ENCODE results near the gene AUH.

Gene AUH

DNA sequence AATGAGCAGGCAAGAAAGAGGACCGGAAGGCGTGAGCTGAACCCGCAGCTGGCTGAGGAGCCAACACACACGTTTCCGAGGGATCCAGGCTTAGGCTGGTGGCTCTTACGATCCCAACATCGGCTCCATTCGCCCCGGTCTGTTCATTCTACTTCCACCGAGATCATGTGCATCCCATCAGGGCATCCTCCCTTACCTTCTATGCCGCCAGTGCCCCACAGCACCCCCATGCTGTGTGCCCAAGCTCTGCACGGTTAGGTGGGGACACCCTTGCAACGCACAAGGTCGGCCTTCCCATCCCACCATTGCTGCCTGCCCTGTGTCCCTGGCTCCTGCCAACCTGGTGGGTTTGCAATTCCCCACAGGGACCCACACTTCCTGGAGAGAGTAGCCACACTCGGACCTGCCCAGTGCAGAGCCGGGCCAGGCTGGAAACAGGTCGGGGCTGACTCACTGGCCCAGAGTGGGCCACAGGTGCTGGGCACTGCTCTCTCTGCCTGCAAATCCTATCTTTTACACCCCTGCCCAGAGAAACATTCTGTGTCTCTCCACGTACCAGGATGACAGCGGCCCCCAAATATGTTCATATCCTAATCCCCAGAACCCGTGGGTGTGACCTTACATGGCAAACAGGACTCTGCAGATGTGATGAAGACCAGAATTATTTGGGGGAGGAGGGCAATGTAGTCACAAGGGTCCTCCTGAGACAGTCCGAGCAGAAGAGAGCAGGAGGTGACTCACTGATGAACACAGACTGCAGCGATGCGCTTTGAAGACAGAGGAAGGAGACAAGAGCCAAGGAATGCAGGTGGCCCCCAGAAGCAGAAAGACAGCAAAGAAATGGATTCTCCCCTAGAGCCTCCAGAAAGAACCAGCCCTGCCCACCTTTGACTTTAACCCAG lies 182.2 kb downstream of the AUH start:
- Histone ChIP-seq H3K9me3 (ENCODE audit: control insufficient read depth in 2 of 2, low read length in 2 of 2) (no peaks in the 10 kb centered on the region), H3K4me1 (ENCODE audit: control insufficient read depth in 2 of 2, insufficient read depth in 2 of 2, low read length in 2 of 2) (peaks cover 8 to 12% of the 10 kb centered on the region in 2 donors), H3K4me3 (ENCODE audit: low read length in 2 of 2) (no peak overlapping the region), H3K9ac (ENCODE audit: low read depth in 1 of 2, low read length in 2 of 2) (no peak overlapping the region), H3K27ac (ENCODE audit: low read depth in 2 of 2, low read length in 2 of 2) (no peak overlapping the region), H3K27me3 (ENCODE audit: control insufficient read depth in 2 of 2, insufficient read depth in 2 of 2, low read length in 2 of 2) (no peaks in the 10 kb centered on the region), H3K36me3 (ENCODE audit: control insufficient read depth in 2 of 2, insufficient read depth in 2 of 2, low read length in 2 of 2) (no peaks in the 10 kb centered on the region)

DNA sequence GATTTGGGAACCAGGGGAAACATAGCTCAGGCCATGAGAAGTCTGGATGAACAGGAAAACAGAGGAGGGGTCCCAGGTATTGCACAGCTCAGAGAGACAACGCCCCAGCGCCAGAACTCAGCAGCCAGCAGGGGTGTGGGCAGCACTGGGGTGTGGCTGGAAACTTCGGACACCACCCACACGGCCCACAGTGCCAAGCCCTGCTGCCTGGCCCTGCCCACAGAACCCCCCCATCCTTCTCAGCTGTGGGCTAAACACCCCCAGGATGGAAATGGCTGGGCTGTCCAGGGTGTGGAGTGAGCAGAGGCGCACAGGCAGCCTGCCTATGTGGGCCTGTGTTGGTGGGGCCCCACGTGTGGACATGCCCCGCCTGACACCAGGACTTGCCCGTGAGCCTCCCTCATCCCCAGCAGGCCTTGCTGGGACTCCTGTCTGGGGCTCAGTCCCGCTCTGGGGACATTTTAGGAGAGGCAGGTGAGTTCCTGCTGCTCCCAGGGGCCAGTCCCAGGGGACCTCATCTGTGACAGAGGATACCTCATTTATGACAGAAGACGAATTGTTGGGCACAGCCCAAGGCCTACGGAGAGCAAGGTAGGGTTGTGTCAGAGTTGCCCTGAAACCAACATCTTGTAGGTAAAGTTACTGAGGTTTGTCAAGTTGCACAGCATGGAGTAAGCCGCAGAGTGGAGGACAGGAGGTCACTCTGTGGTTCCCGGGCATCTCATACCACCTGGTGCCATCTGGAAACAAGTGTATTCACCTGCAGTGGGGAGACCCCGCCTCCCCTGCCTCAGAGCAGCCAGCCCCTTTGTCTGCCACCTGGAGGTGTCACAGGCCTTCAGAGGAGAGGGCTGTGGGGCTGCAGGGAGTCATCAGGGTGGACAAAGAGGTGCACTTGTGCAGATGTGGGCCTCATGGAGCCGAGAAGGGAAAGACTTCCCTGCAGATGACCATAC lies 183.2 kb downstream of the AUH start:
- H3K4me1 ChIP-seq (ENCODE audit: control insufficient read depth in 2 of 2, insufficient read depth in 2 of 2, low read length in 2 of 2), result peaks cover 8 to 12% of the 10 kb centered on the region in 2 donors
- H3K27me3 ChIP-seq (ENCODE audit: control insufficient read depth in 2 of 2, insufficient read depth in 2 of 2, low read length in 2 of 2), result no peaks in the 10 kb centered on the region
- peak overlapping the region in 1 of 2 donors; percentile 22 for H3K4me3 ChIP-seq (ENCODE audit: low read length in 2 of 2)
- no peak overlapping the region for H3K9ac ChIP-seq (ENCODE audit: low read depth in 1 of 2, low read length in 2 of 2)
- H3K36me3 ChIP-seq (ENCODE audit: control insufficient read depth in 2 of 2, insufficient read depth in 2 of 2, low read length in 2 of 2), result no peaks in the 10 kb centered on the region
- no peak overlapping the region for H3K27ac ChIP-seq (ENCODE audit: low read depth in 2 of 2, low read length in 2 of 2)
- H3K9me3 ChIP-seq (ENCODE audit: control insufficient read depth in 2 of 2, low read length in 2 of 2), result no peaks in the 10 kb centered on the region

DNA sequence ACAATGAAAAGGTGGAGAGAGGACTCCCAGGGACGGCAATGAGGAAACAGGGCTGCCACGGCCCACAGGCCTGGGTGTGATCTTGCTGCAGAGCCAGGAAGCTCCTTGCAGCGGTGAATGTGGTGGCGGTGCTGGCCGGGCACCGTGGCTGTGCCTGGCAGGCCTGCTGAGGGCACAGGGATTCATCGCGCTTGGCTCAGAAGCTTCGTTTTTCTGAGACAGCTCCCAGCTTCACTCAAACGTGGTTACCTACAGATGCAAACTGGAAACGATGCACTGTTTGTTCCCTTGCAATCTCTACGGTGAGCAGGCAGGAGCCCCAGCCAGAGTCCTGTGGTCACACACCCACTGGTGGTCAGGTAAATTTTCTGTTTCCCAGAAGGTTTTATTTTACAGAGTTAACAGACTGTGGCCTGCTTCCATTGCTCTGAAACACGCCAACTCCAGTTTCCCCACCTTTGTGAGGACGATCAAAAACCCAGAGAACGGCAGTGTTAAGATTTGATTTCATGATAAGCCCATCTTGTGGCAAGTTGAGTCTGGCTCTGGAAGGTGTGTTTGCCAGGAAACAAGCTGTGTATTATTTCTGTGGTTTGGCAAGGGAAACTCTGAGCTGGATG lies 183.9 kb downstream of the AUH start:
- H3K36me3 ChIP-seq (ENCODE audit: control insufficient read depth in 2 of 2, insufficient read depth in 2 of 2, low read length in 2 of 2), result no peaks in the 10 kb centered on the region
- H3K4me1 ChIP-seq (ENCODE audit: control insufficient read depth in 2 of 2, insufficient read depth in 2 of 2, low read length in 2 of 2), result peaks cover 8 to 12% of the 10 kb centered on the region in 2 donors
- peak overlapping the region in 1 of 2 donors; percentile 22 for H3K4me3 ChIP-seq (ENCODE audit: low read length in 2 of 2)
- H3K9me3 ChIP-seq (ENCODE audit: control insufficient read depth in 2 of 2, low read length in 2 of 2), result no peaks in the 10 kb centered on the region
- H3K27ac ChIP-seq (ENCODE audit: low read depth in 2 of 2, low read length in 2 of 2), result peak overlapping the region; percentile 2 to 44
- peak overlapping the region; percentile 42 to 55 for H3K9ac ChIP-seq (ENCODE audit: low read depth in 1 of 2, low read length in 2 of 2)
- no peaks in the 10 kb centered on the region for H3K27me3 ChIP-seq (ENCODE audit: control insufficient read depth in 2 of 2, insufficient read depth in 2 of 2, low read length in 2 of 2)

DNA sequence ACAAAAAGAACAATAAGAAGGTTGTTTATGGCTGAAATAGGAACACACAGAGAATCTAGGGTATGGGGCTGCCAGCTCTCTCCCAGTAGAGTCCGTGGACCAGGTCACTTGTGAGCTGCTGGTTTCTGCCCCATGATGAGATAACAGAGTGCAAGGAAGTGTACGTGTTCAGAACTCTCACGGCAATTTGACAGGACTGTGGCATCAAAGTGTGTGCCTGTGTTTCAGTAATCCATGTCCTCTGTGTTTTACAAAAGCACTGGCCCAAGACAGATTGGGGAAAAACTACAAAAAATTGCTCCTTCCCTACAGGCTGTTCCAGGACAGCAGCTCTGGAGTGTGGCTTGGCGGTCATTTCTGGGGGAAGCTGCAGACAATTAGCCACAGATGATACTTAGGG lies 184.6 kb downstream of the AUH start:
- Histone ChIP-seq H3K9me3 (ENCODE audit: control insufficient read depth in 2 of 2, low read length in 2 of 2) (no peaks in the 10 kb centered on the region), H3K27ac (ENCODE audit: low read depth in 2 of 2, low read length in 2 of 2) (no peak overlapping the region)

DNA sequence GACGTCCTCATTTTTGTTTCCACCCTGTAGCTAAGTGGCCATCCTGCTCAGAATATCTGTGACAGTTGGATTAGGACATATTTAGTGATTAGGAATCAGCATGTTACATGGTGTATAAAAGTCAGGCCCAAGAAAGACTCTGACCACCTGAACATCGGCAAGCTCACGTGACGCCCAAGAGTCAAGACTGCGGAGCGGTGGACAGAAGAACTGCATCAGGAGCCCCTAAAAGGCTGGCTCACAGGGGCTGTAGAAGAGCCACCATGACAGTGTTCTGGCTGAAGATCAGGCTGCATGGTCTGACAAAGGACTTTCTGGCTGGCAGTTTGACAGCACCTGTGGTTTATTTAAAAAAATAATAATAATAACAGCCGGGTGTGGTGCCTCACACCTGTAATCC lies 185.3 kb downstream of the AUH start:
- peaks cover 8 to 12% of the 10 kb centered on the region in 2 donors for H3K4me1 ChIP-seq (ENCODE audit: control insufficient read depth in 2 of 2, insufficient read depth in 2 of 2, low read length in 2 of 2)
- no peak overlapping the region for H3K4me3 ChIP-seq (ENCODE audit: low read length in 2 of 2)
- no peak overlapping the region for H3K9ac ChIP-seq (ENCODE audit: low read depth in 1 of 2, low read length in 2 of 2)
- no peaks in the 10 kb centered on the region for H3K27me3 ChIP-seq (ENCODE audit: control insufficient read depth in 2 of 2, insufficient read depth in 2 of 2, low read length in 2 of 2)
- H3K9me3 ChIP-seq (ENCODE audit: control insufficient read depth in 2 of 2, low read length in 2 of 2), result peaks cover 0 to under 1% of the 10 kb centered on the region in 2 donors
- H3K36me3 ChIP-seq (ENCODE audit: control insufficient read depth in 2 of 2, insufficient read depth in 2 of 2, low read length in 2 of 2), result no peaks in the 10 kb centered on the region
- H3K27ac ChIP-seq (ENCODE audit: low read depth in 2 of 2, low read length in 2 of 2), result no peak overlapping the region

More for the DNA sequence above, 184.6 kb downstream of the AUH start:
- H3K9ac ChIP-seq (ENCODE audit: low read depth in 1 of 2, low read length in 2 of 2), result peak overlapping the region in 1 of 2 donors; percentile 55
- peaks cover 8 to 12% of the 10 kb centered on the region in 2 donors for H3K4me1 ChIP-seq (ENCODE audit: control insufficient read depth in 2 of 2, insufficient read depth in 2 of 2, low read length in 2 of 2)
- H3K4me3 ChIP-seq (ENCODE audit: low read length in 2 of 2), result no peak overlapping the region
- no peaks in the 10 kb centered on the region for H3K36me3 ChIP-seq (ENCODE audit: control insufficient read depth in 2 of 2, insufficient read depth in 2 of 2, low read length in 2 of 2)
- no peaks in the 10 kb centered on the region for H3K27me3 ChIP-seq (ENCODE audit: control insufficient read depth in 2 of 2, insufficient read depth in 2 of 2, low read length in 2 of 2)

DNA sequence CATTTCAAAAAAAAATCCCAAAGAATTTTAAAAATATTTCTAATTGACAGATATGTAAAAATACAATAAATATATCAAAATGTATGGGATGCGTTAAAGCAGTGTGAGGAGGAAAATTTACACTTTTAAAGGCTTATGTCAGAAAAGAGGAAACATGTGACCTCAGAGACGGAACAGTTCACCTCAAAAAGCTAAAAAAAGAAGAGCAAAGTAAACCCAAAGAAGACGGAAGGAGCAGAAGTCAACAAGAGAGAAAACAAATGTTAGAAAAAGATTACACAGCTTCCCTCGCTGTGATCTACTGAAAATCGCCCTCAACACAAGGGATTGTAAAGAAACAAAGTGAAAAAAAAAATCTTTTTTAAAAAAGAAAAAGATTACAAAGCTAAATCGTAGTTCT lies 186.9 kb downstream of the AUH start:
- Histone ChIP-seq H3K27ac (ENCODE audit: low read depth in 2 of 2, low read length in 2 of 2) (no peak overlapping the region), H3K9ac (ENCODE audit: low read depth in 1 of 2, low read length in 2 of 2) (no peak overlapping the region), H3K4me3 (ENCODE audit: low read length in 2 of 2) (no peak overlapping the region), H3K4me1 (ENCODE audit: control insufficient read depth in 2 of 2, insufficient read depth in 2 of 2, low read length in 2 of 2) (peaks cover 8 to 12% of the 10 kb centered on the region in 2 donors), H3K27me3 (ENCODE audit: control insufficient read depth in 2 of 2, insufficient read depth in 2 of 2, low read length in 2 of 2) (no peaks in the 10 kb centered on the region), H3K36me3 (ENCODE audit: control insufficient read depth in 2 of 2, insufficient read depth in 2 of 2, low read length in 2 of 2) (no peaks in the 10 kb centered on the region), H3K9me3 (ENCODE audit: control insufficient read depth in 2 of 2, low read length in 2 of 2) (peaks cover 2 to 7% of the 10 kb centered on the region in 2 donors)

DNA sequence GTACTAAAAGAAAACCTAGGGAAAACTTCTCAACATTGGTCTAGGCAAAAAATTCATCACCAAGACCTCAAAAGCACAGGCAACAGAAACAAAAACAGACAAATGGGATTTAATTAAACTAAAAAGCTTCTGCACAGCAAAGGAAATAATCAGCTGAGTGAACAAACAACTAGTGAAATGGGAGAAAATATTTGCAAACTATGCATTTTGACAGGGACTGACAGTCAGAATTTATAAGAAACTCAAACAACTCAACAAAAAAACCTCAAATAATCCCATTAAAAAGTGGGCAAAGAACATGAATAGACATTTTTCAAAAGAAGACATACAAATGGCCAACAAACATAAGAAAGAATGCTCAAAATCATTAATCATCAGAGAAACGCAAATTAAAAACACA lies 189.4 kb downstream of the AUH start:
- Histone ChIP-seq H3K4me3 (ENCODE audit: low read length in 2 of 2) (no peak overlapping the region), H3K4me1 (ENCODE audit: control insufficient read depth in 2 of 2, insufficient read depth in 2 of 2, low read length in 2 of 2) (peaks cover 0 to under 1% of the 10 kb centered on the region in 2 donors), H3K27ac (ENCODE audit: low read depth in 2 of 2, low read length in 2 of 2) (no peak overlapping the region), H3K9me3 (ENCODE audit: control insufficient read depth in 2 of 2, low read length in 2 of 2) (peaks cover 2 to 7% of the 10 kb centered on the region in 2 donors), H3K27me3 (ENCODE audit: control insufficient read depth in 2 of 2, insufficient read depth in 2 of 2, low read length in 2 of 2) (no peaks in the 10 kb centered on the region), H3K36me3 (ENCODE audit: control insufficient read depth in 2 of 2, insufficient read depth in 2 of 2, low read length in 2 of 2) (no peaks in the 10 kb centered on the region), H3K9ac (ENCODE audit: low read depth in 1 of 2, low read length in 2 of 2) (no peak overlapping the region)

DNA sequence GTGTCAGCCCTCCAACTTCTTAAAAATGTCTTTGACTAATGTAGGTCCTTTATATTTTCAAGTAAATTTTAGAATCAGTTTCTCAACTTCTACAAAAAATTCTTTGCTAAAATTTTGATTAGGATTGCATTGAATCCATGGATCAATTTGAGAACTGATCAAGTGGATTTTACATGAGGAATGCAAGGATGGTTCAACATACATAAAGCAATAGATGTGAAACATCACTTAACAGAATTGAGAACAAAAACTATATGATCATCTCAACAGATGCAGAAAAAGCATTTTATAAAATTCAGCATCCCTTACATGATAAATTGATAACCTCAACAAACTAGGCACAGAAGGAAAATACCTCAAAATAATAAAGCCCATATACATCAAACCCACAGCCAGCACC lies 190.8 kb downstream of the AUH start:
- peaks cover 0 to 2% of the 10 kb centered on the region in 2 donors for H3K4me1 ChIP-seq (ENCODE audit: control insufficient read depth in 2 of 2, insufficient read depth in 2 of 2, low read length in 2 of 2)
- no peaks in the 10 kb centered on the region for H3K27me3 ChIP-seq (ENCODE audit: control insufficient read depth in 2 of 2, insufficient read depth in 2 of 2, low read length in 2 of 2)
- no peak overlapping the region for H3K27ac ChIP-seq (ENCODE audit: low read depth in 2 of 2, low read length in 2 of 2)
- H3K4me3 ChIP-seq (ENCODE audit: low read length in 2 of 2), result no peak overlapping the region
- peaks cover 2 to 7% of the 10 kb centered on the region in 2 donors for H3K9me3 ChIP-seq (ENCODE audit: control insufficient read depth in 2 of 2, low read length in 2 of 2)
- H3K36me3 ChIP-seq (ENCODE audit: control insufficient read depth in 2 of 2, insufficient read depth in 2 of 2, low read length in 2 of 2), result no peaks in the 10 kb centered on the region
- H3K9ac ChIP-seq (ENCODE audit: low read depth in 1 of 2, low read length in 2 of 2), result no peak overlapping the region

DNA sequence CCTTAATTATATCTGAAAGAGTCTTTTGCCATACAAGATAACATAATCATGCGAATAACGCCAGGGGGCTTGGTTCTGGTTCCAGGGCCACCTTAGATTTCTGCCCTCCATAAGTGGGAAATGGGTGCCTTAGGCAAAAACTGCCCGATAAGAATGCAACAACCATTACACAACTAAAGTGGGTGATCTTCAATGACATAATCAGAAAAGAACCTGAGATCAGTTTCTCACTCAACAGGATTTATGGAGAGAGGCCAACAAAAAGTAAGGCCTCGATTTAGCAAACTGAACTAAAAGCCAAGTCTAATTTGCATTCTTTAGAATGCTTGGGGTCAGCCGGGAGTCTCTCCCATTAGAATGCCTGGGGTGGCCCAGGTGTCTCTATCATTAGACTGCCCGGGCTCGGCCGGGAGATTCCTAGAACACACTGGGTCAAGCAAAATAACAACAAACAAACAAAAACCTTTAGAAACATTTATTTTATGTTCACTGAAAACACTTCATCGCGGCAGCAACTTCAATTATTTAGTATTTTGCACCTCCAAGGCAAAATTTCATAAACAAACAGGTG lies 194.8 kb downstream of the AUH start:
- H3K9me3 ChIP-seq (ENCODE audit: control insufficient read depth in 2 of 2, low read length in 2 of 2), result peaks cover 2 to 7% of the 10 kb centered on the region in 2 donors
- no peak overlapping the region for H3K27ac ChIP-seq (ENCODE audit: low read depth in 2 of 2, low read length in 2 of 2)
- no peak overlapping the region for H3K4me3 ChIP-seq (ENCODE audit: low read length in 2 of 2)
- no peaks in the 10 kb centered on the region for H3K27me3 ChIP-seq (ENCODE audit: control insufficient read depth in 2 of 2, insufficient read depth in 2 of 2, low read length in 2 of 2)
- H3K4me1 ChIP-seq (ENCODE audit: control insufficient read depth in 2 of 2, insufficient read depth in 2 of 2, low read length in 2 of 2), result peaks cover 32 to 38% of the 10 kb centered on the region in 2 donors
- H3K9ac ChIP-seq (ENCODE audit: low read depth in 1 of 2, low read length in 2 of 2), result no peak overlapping the region
- H3K36me3 ChIP-seq (ENCODE audit: control insufficient read depth in 2 of 2, insufficient read depth in 2 of 2, low read length in 2 of 2), result no peaks in the 10 kb centered on the region
